H1 (cell line): ENCODE results near the gene ITGB7. TPM values are rescaled to one million over a fixed set of nuclear protein-coding genes. Genes with fewer than 3 reads are reported as not detected.
A peak's percentile ranks its signal among the peaks of the same experiment; 100 is the strongest.

Source experiments
- BRCA1 ChIP-seq: IDR thresholded peaks from 2 replicates; pipeline ENCODE4 v1.6.1; 2012; ENCODE audit warnings: low read depth, low read length, improper control_type of control experiment
- CBX5 ChIP-seq: fragments of 300-800, 300-1000 bp; sonication (generic); IDR thresholded peaks from 2 replicates; pipeline ENCODE4 v1.7.1; 2016; ENCODE audit warnings: antibody characterized with exemption, low read length, low read depth
- CEBPB ChIP-seq: IDR thresholded peaks from 2 replicates; pipeline ENCODE4 v1.6.1; 2012; ENCODE audit warnings: low read depth, low read length
- EP300 ChIP-seq, 2 experiments: IDR thresholded peaks; 1 replicate in 1 of 2; 2 replicates in 1 of 2; pipeline ENCODE4 v1.6.1; 2011 to 2012; ENCODE audit warnings: low read depth in 2 of 2, low read length in 2 of 2, mild to moderate bottlenecking in 2 of 2, borderline replicate concordance in 1 of 2, inconsistent platforms in 1 of 2, moderate library complexity in 1 of 2
- EZH2 ChIP-seq: fragments of 200-600 bp; sonication (generic); IDR thresholded peaks from 2 replicates; pipeline ENCODE4 v1.7.1; 2012; ENCODE audit warnings: low read depth, mild to moderate bottlenecking, moderate library complexity, low read length, inconsistent platforms; ENCODE audit not compliant: severe bottlenecking
- HDAC2 ChIP-seq, 2 experiments: fragments of 300-600 bp in 1 of 2; sonication (generic) in 1 of 2; IDR thresholded peaks; 2 replicates each; pipeline ENCODE4 v1.6.1; 2011 to 2012; ENCODE audit warnings: low read depth in 2 of 2, low read length in 2 of 2, mild to moderate bottlenecking in 2 of 2, moderate library complexity in 2 of 2, borderline replicate concordance in 1 of 2, inconsistent platforms in 1 of 2
- JUN ChIP-seq: IDR thresholded peaks from 2 replicates; pipeline ENCODE4 v1.6.1; 2011; ENCODE audit warnings: low read depth, mild to moderate bottlenecking, improper control_type of control experiment, low read length
- KDM1A ChIP-seq: fragments of 200-600, 300-600 bp; sonication (generic); IDR thresholded peaks from 2 replicates; pipeline ENCODE4 v1.7.1; 2016; ENCODE audit warnings: mild to moderate bottlenecking, low read length, borderline replicate concordance
- MAFK ChIP-seq: IDR thresholded peaks from 2 replicates; pipeline ENCODE4 v1.6.1; 2012; ENCODE audit warnings: low read depth, mild to moderate bottlenecking, improper control_type of control experiment, low read length
- NANOG ChIP-seq: IDR thresholded peaks from 2 replicates; pipeline ENCODE4 v1.6.1; 2011; ENCODE audit warnings: low read length, low read depth, mild to moderate bottlenecking, inconsistent platforms; ENCODE audit not compliant: insufficient read depth, poor library complexity, severe bottlenecking
- NRF1 ChIP-seq: IDR thresholded peaks from 2 replicates; pipeline ENCODE4 v1.6.1; 2011; ENCODE audit warnings: mild to moderate bottlenecking, low read depth, low read length, improper control_type of control experiment
- SIX5 ChIP-seq: IDR thresholded peaks from 2 replicates; pipeline ENCODE4 v1.6.1; 2011; ENCODE audit warnings: mild to moderate bottlenecking, low read depth, low read length
- SUZ12 ChIP-seq: fragments of 200-600 bp; sonication (generic); IDR thresholded peaks from 2 replicates; pipeline ENCODE4 v1.6.1; 2012; ENCODE audit warnings: mild to moderate bottlenecking, inconsistent platforms, low read length, moderate library complexity, mixed read lengths
- TAF7 ChIP-seq: optimal IDR thresholded peaks from 2 replicates; pipeline ENCODE3; 2011; ENCODE audit warnings: low read depth, mild to moderate bottlenecking, inconsistent platforms, low read length, moderate library complexity, borderline replicate concordance
- TBP ChIP-seq: IDR thresholded peaks from 2 replicates; pipeline ENCODE4 v1.6.1; 2011; ENCODE audit warnings: low read depth, low read length, improper control_type of control experiment
- TEAD4 ChIP-seq: IDR thresholded peaks from 2 replicates; pipeline ENCODE4 v1.6.1; 2012; ENCODE audit warnings: low read depth, low read length, inconsistent platforms, mixed read lengths
- polyA plus RNA-seq, 7 experiments: library from polyadenylated mRNA; depleted of rRNA in 3 of 7; stranded (reverse) in 5 of 7; unstranded in 2 of 7; fragments of >200 nt in 5 of 7; fragments of 200-250 nt in 2 of 7; gene quantifications; 1 replicate in 5 of 7; 2 replicates in 1 of 7; 4 replicates in 1 of 7; pipeline versions ENCODE4 v1.2.1 to v1.2.3, GENCODE V29; 2011 to 2013; ENCODE audit warnings: missing spikeins in 2 of 7, mixed read lengths in 2 of 7
- total RNA-seq: library from RNA; stranded (reverse); fragmentation: NEBNext Ultra II Directional; extraction: Animal tissue kit (Norgen Biotek cat#: 25700); gene quantifications from 2 replicates; pipeline ENCODE4 v1.2.1, GENCODE V29; 2021
- TF ChIP-seq, protein P1 (sequence below): IDR thresholded peaks from 2 replicates; pipeline ENCODE4 v1.6.1; 2011; ENCODE audit warnings: low read length, improper control_type of control experiment
- TF ChIP-seq, protein P2 (sequence below): IDR thresholded peaks from 2 replicates; pipeline ENCODE4 v1.6.1; 2012; ENCODE audit warnings: inconsistent platforms
- TF ChIP-seq, protein P3 (sequence below): IDR thresholded peaks from 2 replicates; pipeline ENCODE4 v1.6.1; 2012; ENCODE audit warnings: low read length, inconsistent platforms

The ITGB7 gene
- total and polyA plus RNA-seq, 2 of the 8 experiments (the other 6 are each of a cell fraction or from before 2014, with no cell fraction given) = 0.35 to 0.54 TPM

DNA sequence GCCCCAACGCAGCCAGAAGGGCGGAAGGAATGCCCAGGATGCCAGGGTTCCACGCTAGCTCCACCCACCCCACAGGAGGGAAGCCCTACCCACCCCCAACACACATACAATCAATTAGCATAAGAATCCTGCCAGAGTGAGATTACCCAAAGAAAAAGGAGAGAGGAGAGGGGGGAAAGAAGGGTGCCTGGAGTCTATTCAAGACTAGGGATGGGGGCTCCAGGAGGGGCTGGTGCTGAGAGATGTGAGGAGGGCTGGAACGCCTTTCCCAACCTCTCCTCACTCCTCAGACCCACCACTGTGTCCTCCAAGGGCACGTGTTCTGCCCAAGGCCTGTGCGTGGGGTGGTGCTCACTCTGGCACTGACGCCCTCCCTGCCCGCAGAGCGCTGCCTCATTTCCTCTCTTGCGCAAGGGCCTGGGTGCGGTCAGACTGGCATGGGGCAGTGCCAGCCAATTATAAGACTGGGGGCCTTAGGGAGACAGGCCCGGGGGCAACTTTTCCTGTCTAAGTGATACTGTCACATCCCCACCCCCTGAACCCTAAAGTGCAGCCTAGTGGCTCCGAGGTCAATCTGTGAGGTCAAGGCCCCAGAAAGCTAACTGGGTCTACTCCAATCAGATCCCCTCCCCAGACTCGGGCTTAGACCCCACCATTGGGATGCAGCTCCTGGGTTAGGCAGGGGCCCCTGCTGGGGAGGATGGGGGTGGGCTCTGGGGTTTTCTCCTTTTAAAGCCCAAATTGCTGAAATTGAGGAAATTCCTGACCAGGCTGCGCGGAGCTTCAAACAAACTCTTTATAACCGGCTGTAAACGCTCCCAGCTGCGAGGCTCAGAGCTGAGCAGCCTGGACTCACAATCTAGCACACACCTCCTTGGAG, 10.2 kb upstream of the ITGB7 start (continued):
- TF ChIP-seq, protein P1, sequence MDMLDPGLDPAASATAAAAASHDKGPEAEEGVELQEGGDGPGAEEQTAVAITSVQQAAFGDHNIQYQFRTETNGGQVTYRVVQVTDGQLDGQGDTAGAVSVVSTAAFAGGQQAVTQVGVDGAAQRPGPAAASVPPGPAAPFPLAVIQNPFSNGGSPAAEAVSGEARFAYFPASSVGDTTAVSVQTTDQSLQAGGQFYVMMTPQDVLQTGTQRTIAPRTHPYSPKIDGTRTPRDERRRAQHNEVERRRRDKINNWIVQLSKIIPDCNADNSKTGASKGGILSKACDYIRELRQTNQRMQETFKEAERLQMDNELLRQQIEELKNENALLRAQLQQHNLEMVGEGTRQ = peak; percentile 73
- TF ChIP-seq TAF7 = peak; percentile 32
- no peak for TF ChIP-seq SIX5
- TF ChIP-seq, protein P2, sequence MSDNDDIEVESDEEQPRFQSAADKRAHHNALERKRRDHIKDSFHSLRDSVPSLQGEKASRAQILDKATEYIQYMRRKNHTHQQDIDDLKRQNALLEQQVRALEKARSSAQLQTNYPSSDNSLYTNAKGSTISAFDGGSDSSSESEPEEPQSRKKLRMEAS = peak; percentile 86
- TF ChIP-seq SUZ12 = no peak
- peak; percentile 23 for TF ChIP-seq EZH2
- TF ChIP-seq KDM1A = peak; percentile 47; the same call in 1 of the 2 replicates
- TF ChIP-seq EP300 (IDR thresholded peaks at IDR 0.05; ENCODE audit: borderline replicate concordance in 1 of 2, low read depth in 2 of 2, low read length in 2 of 2) = no peak; a peak in 1 of 3 replicates
- TF ChIP-seq CEBPB = peak; percentile 96
- TF ChIP-seq MAFK = no peak
- TF ChIP-seq BRCA1 = no peak
- no peak for TF ChIP-seq NANOG
- TF ChIP-seq, protein P3, sequence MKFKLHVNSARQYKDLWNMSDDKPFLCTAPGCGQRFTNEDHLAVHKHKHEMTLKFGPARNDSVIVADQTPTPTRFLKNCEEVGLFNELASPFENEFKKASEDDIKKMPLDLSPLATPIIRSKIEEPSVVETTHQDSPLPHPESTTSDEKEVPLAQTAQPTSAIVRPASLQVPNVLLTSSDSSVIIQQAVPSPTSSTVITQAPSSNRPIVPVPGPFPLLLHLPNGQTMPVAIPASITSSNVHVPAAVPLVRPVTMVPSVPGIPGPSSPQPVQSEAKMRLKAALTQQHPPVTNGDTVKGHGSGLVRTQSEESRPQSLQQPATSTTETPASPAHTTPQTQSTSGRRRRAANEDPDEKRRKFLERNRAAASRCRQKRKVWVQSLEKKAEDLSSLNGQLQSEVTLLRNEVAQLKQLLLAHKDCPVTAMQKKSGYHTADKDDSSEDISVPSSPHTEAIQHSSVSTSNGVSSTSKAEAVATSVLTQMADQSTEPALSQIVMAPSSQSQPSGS = 0 out of 2 replicates have a peak, but pooled peaks have one; percentile 38
- TF ChIP-seq TEAD4 = peak; percentile 59; the same call in 1 of the 2 replicates
- TF ChIP-seq TBP = peak; percentile 10; the same call in 1 of the 2 replicates
- no peak for TF ChIP-seq JUN
- no peak for TF ChIP-seq CBX5
- TF ChIP-seq NRF1 = no peak
- 0 out of 4 replicates have a peak, but pooled peaks of 1 of the 2 experiments have one; percentile 52 for TF ChIP-seq HDAC2 (IDR thresholded peaks at IDR 0.05; ENCODE audit: borderline replicate concordance in 1 of 2, low read depth in 2 of 2, low read length in 2 of 2)
